ENCODE measurements around the gene TNNC2.
"Not testable (repeated sequence)": the region's sequence is repeated elsewhere in the genome, so short reads cannot be mapped to it uniquely, and the experiment has no call there.

Gene TNNC2

DNA sequence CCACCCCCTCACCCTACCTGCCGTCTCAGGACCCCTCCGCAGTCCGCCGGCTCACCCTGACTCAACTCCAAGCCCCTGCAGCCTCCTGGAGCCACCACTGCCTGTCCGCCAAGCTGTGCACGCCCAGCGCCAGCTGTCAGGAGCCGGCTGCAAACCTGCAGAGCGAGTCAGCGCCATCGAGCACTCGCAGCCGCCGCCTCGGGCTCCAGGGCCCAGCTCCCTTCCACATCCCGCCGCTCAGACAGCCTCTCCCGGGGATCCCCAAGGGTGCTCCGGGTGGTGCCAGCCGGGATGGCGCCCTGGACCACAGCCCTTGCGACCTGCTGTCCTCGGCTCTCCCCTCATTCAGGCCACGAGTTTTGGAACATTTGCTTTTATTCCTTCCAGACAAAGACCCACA, 4.3 kb downstream of the TNNC2 start:
- DNase-seq (ENCODE audit: low read depth in 3 of 3) = no peak

DNA sequence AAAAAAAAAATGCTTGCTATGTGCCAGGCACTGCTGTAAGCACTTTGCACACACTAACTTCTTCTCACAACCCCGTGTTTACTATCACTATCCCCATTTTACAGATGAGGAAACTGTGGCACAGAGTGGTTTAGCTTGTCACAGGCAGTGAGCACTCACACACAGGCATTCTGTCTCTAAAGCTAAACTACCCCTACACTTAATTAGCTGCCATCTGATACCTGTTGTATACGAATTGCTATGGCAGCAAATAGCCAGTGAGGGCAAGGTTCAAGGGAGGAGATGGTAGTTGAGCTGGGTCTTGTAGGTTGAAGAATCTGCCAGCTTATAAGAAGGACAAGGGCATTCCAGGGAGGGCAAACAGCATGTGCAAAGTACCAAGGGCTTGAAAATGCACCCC, 5.2 kb downstream of the TNNC2 start:
- no peak for DNase-seq (ENCODE audit: low read depth in 3 of 3)

DNA sequence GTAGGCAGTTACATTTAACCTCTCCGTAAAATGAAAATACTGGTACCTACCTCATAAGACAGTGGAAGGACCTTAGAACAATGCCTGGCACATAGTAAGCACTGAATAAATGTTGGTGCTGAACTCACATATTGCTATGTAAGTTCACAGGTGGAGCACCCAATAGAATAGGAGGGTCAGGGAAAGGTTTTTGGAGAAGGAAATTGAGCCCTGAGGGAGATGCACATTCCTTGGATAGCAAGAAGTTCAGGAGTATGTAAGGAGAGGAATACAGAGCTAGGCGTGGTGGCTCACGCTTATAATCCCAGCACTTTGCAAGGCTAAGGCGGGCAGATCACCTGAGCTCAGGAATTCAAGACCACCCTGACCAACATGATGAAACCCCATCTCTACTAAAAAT, 7.6 kb downstream of the TNNC2 start:
- DNase-seq (ENCODE audit: low read depth in 3 of 3) = no peak

DNA sequence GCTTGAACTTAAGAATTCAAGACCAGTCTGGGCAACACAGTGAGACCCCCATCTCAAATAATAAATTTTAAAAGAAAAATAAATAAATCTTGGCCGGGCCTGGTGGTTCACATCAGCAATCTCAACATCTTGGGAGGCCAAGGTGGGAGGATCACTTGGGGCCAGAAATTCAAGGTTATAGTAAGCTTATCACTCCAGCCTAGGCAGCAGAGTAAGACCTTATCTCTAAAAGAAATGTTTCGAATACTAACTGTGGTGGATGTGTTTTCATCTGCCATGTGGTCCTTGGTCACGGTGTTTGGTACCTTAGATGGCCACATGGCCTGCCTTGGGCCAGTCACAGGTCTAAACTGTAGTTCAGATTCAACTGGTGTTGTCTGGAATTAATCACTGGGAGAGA, 8.9 kb downstream of the TNNC2 start:
- DNase-seq (ENCODE audit: low read depth in 3 of 3) = no peak

DNA sequence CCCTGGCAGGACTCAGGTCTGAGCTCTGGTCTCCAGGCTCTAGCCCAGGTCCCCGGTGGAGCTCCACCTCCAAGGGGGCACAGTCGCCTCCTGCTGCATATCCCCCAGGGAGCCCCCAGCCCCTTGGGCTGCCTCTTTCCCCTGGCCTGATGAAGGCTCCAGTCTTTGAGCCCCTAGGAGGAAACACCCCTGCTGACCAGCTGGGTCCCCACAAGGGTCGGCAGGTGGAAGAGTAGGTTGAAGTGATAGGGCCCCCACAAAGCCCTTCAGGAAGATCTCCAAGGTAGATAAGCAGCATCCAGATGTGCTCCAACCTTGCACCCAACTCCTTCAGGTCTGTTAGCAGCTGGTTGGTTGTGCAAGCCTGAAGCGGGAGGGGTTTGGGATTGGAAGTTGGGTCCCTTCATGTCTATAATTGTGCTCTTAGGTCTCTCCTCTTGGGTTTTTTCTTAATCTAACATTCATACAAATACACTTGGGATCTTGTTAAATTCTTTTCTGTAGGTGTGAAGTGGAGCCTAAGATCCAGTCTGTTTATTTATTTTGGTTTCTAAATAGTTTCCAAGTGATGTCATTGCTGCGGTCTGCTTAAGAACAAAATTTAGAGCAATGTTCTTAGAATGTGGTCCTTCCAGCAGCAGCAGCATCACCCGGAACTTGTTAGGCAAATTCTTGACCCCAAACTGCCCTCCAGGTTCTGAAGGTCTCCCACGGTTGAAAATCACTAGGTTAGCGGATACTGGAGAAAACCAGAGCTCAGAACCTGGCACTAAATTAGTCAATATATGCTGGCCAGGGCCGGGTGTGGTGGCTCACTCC, 9.5 kb downstream of the TNNC2 start:
- no peak for DNase-seq (ENCODE audit: low read depth in 3 of 3)

DNA sequence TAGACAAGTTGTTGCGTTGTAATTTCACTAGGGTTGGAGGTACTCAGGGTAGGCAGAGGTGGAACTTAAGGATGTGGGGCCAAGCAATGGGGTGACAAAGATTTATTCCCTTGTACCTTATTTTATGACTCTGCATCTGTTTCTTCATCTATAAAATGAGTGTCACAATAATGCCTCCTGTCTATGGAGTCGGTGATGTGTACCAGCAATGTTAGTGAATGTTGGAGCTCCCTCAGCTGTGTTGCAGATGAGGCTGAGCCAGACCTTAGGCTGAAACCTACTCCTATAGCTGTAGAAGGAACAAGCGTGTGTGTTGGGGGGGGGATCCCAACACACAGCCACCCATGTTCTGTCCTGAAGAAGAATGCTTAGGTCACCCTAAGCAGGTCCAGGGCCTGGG, 10.2 kb downstream of the TNNC2 start:
- DNase-seq (ENCODE audit: low read depth in 3 of 3) = no peak

DNA sequence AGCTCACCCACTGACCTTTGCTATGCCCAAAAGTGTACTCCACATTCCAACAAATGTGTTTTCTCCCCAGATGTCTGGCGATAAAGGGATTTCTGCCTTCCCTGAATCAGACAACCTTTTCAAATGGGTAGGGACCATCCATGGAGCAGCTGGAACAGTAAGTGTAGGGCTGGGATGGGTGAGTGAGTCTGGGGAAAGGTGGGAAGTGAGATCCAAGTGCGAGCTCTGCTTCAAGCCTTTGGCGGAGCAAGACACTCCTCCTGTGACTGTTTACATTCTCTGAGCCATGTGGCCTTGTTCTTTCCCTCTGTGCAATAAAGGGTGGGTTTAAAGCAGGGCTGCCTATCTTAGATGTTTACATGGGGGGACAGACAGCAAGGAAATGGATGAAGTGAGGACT, 12.8 kb downstream of the TNNC2 start:
- no peak for DNase-seq (ENCODE audit: low read depth in 3 of 3)

DNA sequence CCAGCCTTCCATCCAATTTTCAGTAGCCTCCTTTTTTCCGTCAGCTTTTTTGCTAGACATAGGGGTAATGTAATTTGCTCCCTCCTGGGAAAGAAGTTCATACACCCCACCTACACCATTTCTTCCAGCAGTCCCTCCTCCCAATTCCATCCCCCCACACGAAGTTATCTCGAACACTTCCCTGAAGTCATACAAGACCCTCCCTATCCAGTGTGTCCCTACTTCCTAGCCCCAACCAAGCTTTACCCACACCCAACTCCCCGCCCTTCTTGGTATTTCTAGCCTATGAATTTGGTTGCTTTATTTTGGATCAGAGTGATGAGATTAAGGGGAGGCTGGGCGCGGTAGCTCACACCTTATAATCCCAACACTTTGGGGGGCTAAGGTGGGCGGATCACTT, 13.6 kb downstream of the TNNC2 start:
- DNase-seq (ENCODE audit: low read depth in 3 of 3) = no peak

DNA sequence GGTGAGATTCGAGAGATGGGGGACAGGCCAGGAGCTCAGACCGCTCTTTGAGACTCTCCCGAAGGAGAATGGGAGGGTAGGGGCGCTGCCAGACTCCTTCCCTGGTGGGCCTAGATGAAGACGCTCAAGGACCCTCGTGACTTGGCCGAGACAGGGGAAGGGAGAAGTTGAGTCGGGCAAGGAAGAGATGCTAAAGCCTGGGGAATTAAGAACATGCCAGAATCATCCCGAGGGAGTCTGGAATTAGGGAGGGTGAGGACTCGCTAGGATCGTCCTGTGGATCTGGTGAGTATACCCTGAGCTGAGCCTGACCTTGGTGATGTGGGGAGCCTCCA, 14.1 kb downstream of the TNNC2 start:
- no peak for DNase-seq (ENCODE audit: low read depth in 3 of 3)

DNA sequence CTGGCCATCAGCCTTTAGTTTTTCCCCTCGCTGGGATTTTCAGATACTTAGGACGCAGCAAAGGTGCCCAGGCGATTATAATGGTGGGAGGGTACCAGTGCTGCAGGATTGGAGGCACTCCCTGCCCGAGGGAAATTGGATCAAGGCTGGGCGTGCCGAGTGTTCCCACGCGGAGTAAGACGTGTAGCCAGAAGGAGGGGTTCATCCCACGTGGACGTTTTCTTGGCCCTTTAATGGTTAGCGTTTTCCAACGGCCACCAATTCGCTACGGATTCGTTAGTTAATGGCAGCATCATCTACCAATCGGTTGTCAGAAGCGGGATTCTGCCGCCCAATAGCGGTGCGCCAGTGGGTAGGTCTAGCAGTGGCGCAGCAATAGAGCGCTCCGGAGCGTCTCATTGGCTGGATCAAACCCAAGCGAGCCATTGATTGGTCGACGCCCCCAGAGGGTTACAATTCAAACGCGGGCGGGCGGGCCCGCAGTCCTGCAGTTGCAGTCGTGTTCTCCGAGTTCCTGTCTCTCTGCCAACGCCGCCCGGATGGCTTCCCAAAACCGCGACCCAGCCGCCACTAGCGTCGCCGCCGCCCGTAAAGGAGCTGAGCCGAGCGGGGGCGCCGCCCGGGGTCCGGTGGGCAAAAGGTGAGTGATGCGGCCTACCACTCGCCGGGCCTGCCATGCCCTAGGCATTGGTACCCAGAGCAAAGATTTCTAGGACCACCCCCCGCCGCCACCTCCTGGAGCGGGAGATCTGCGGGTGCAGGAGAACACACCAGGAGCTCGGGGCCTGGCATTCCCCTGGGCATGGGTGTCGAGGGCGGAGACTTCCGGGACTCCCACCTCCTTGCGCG, 14.7 kb downstream of the TNNC2 start, which contains the start of gene UBE2C:
Gene UBE2C (plus strand): TSS at position 488 of the 849 bp plus-strand sequence. CDS start 52 bp downstream, at position 540.
- DNase-seq (ENCODE audit: low read depth in 3 of 3) = peak; percentile 89 to 95 (median 89)

DNA sequence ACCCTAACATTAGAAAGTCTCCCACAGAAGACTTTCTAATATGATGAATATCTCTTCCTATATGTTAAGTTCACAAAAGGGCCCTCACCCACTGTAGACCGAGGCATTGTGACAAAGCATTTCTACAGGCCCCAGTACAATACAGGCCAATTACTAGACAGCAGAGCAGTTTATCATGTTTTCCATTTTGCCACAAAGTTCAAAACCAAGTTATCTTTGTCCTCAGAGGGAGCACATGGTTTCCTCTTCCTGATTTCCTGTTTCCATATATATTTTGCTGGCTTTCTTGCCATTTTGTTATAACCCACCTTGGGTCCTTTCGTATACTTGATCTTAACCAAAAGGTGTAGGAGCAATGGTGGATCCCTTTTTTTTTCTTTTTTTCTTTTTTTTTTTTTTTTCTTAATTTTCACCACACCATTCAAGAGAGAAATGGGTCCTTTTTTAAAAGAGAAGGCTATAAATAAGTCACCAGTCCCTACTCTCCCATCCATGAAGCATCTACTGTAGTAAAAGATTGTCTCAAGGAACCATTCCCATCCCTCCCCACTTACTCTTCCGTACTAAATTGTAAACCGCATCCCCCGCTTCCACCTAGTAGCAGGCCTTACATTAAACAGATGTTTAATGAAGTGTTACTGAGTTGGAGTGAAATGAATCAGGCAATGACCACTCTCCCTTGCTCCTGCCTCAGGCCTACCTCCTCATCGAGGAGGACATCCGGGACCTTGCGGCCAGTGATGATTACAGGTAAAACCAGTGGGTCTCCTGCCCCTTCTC, 16.7 kb downstream of the TNNC2 start:
- DNase-seq (ENCODE audit: low read depth in 3 of 3) = no peak

DNA sequence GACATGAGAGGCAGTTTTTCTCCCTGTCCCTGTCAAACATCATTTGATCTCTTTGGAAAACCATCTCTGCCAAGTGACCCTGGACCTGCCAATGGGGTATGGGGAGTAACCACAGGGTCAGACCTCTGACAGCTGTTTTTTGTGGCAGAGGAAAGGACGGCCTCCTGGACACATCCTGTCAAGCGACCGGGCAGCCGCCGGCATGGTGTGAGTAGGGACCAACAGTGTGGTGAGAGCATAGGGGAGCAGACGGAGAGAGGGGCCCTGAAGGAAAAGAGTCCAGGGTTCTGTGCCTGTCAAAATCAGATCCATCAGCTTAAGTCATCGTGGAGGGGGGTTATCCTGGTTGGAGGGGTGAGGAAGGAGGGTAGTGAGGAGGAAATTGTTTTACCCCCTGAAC, 25.3 kb downstream of the TNNC2 start:
- no peak for DNase-seq (ENCODE audit: low read depth in 3 of 3)

DNA sequence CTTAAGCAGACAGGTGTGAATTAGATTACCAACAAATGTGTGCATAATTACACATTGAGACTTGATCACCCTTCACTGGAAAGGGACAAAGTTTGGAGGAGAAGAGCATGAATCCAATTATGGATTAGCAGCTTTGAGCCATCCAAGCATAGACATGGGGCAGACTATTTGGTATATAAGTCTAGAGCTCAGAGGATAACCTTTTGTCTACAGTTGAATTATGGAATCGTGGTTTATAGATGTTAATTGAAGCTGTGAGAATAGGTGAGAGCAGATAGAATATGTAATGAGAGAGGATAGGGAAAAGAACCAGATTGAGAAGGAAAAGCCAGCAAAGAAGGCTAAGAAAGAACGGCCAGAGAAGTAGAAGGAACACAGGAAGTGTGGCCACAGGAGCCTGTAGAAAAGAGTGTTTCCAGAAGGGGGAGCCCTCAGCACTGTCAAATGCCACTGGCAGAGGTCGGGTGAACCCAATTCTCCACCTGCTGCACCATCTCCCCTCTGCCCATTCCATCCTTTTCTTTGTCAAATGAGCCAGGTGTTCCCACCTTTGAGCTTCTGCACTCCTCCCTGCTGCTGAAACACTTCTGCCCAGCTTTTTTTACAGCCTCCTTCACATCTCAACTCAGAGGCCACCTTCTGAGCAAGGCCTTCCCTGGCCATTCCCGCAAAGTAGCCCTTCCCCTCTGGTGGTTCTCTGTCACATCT, 28.0 kb downstream of the TNNC2 start:
- peak in 2 of 3 donors; percentile 29 to 44 for DNase-seq (ENCODE audit: low read depth in 3 of 3)

DNA sequence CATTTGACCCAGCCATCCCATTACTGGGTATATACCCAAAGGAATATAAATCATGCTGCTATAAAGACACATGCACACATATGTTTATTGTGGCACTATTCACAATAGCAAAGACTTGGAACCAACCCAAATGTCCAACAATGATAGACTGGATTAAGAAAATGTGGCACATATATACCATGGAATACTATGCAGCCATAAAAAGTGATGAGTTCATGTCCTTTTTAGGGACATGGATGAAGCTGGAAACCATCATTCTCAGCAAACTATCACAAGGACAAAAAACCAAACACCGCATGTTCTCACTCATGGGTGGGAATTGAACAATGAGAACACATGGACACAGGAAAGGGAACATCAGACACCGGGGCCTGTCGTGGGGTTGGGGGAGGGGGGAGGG, 29.2 kb downstream of the TNNC2 start:
- DNase-seq (ENCODE audit: low read depth in 3 of 3) = not testable (repeated sequence)

DNA sequence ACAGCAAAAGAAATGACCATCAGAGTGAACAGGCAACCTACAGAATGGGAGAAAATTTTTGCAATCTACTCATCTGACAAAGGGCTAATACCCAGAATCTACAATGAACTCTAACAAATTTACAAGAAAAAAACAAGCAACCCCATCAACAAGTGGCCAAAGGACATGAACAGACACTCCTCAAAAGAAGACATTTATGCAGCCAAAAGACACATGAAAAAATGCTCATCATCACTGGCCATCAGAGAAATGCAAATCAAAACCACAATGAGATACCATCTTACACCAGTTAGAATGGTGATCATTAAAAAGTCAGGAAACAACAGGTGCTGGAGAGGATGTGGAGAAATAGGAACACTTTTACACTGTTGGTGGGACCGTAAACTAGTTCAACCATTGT, 29.6 kb downstream of the TNNC2 start:
- DNase-seq (ENCODE audit: low read depth in 3 of 3) = not testable (repeated sequence)

DNA sequence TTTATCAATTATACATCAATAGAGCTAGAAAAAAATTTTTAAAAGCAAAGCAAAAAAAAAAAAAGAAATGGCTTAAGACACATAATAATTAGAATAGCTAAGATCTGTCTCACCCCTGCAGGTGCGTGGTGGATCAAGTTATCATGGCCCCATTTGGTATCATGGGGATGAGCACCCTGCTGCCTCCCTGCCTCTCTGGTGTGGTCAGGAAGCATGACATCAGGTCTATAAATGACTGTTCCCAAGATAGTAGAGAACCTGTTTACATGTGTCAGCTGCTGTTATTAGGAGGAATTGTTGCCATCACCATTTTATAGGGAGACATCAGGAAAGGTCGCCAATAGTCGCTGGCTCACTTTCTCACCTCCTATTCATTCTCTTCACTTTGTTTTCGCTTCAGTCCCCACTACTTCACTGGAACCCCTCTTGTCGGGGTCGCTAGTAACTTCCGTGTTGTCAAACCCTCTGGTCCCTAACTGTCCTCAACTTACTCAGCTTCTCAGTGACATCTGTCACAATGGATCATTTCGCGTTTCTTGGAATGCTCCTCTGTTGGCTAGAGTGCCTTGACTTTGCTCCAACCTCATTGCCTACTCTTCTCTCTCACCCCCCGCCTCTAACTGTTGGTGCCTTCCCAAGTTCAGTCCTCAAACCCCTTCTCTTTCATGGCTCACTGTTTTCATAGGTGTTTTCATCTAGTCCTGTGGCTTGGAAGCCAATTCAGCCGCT, 30.6 kb downstream of the TNNC2 start:
- DNase-seq (ENCODE audit: low read depth in 3 of 3) = no peak

DNA sequence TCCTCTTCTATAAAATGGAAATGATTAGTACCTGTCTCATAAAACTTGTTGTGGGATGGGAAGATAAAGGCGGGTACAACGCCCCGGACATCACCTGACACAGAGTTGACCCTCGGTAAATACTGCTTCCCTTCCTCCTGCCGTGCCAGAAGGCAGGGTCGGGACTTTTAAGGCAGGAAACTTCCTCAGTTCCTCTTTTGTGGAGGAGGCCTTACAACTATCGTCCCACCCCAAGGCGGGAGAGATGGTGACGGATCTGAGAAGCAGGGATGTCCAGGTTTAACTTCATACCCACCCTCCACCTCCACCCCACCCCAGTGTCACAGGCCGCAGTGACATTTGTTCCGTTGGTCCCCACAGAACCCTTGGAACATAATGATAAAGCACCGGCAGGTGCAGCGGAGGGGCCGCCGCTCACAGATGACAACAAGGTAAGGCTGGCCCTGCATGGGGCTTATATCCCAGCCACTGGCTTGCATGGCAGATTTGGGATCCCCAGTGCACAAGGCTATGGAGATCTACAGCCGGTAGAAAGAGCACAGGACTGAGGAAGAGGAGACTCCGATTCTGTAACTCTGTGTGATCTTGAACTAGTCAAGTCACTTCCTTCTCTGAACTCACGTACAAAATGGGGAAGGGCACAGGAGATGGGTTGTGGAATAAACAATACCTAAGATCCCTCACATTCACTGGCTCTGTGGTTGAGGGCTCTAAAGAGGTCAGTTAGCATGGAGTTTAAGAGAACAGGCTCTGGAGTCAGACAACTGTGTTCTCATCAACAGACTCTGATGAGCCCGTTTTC, 34.6 kb downstream of the TNNC2 start:
- no peak for DNase-seq (ENCODE audit: low read depth in 3 of 3)

DNA sequence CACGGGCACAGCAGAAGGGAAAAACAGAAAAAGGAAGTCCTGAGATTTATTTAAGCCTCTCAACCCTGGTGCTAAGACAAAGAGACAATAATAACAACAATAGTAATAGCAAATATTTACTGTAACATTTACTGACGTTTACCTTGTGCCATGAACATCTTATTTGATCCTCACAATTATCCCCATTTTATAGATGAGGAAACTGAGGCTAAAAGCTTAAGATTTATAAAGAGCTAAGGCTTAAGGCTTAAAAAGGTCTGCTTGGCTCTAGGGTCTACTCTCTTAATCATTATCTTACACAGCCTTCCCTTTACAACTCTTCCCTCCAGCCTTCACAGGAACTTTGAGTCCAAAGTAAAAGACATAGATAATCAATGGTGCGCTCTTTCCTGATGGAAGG, 38.8 kb downstream of the TNNC2 start:
- no peak for DNase-seq (ENCODE audit: low read depth in 3 of 3)

DNA sequence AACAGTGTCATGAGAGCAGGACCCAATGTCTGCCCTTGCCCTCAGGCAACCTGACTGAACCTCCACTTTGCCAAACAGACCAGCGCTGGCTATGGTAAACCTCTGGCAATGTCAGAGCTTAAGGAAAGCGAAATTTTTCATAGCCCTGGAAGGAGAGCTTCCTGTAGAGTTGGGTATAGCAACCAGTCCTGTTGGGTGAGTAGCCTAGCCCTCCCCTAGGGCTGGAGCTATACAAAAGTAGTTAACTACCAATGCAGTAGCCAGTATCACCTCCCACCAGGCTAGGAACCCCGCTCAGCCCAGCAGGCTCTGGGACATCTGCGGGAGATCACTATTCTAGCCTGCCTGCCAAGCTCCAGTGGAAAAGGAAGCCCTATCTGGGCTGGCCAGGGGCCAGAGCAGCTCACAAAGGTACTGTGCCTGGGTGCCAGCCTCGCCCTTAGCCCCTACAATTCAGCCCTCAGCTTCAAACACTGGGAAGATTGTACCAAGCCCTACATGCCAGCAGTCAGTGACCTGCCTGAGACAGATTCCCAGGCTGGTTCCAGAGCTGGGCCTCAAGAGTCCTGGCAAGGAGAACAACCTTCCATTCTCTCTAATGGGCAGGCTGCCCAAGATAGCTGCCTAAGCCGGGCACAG, 43.3 kb downstream of the TNNC2 start:
- DNase-seq (ENCODE audit: low read depth in 3 of 3) = no peak

DNA sequence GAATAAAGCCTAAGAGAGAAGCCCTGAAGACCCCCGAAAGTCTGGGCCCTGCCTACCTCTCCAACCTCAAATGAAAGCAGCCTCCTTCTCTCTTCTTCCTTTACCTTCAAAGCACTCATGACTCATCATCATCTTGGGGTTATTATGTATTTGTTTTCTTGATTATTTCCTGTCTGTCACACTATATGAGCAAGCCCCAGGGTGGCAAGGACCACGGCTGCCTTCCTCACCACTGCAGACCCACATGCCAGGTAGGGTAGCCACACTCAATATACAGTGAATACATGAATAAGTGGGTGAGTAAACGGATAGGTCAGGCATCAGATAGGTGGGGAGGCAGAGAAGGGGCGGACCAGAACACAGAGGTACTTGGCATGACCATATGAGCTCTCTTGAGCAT, 44.2 kb downstream of the TNNC2 start:
- no peak for DNase-seq (ENCODE audit: low read depth in 3 of 3)
